DOHH2 (cell line): Measurements from ENCODE around the gene CDAN1.

Experiments
- H3F3A ChIP-seq: fragments of 200-600 bp; sonication (generic), shearing (Covaris generic); 2 replicates; pipeline ENCODE4 v1.6.0; 2016; ENCODE audit warnings: antibody characterized with exemption, mild to moderate bottlenecking; ENCODE audit not compliant: control insufficient read depth, insufficient read depth
- H3K27ac ChIP-seq: fragments of 200-600 bp; sonication (generic); 2 replicates; pipeline ENCODE4 v1.5.1; 2014; ENCODE audit warnings: low read depth, mild to moderate bottlenecking, low read length, moderate library complexity
- H3K27me3 ChIP-seq: fragments of 200-600 bp; sonication (generic); 2 replicates; pipeline ENCODE4 v1.6.1; 2014; ENCODE audit warnings: mild to moderate bottlenecking, low read length, mixed read lengths; ENCODE audit not compliant: control insufficient read depth
- H3K36me3 ChIP-seq: fragments of 200-600 bp; sonication (generic); 2 replicates; pipeline ENCODE4 v1.6.1; 2014; ENCODE audit warnings: mild to moderate bottlenecking, low read length, moderate library complexity, mixed read lengths; ENCODE audit not compliant: control insufficient read depth
- H3K4me1 ChIP-seq: fragments of 200-600 bp; sonication (generic); 2 replicates; pipeline ENCODE4 v1.6.1; 2014; ENCODE audit warnings: mild to moderate bottlenecking, low read length, mixed read lengths; ENCODE audit not compliant: control insufficient read depth
- H3K4me2 ChIP-seq: fragments of 200-600 bp; sonication (generic); 2 replicates; pipeline ENCODE4 v1.6.0; 2014; ENCODE audit warnings: mild to moderate bottlenecking, low read length, moderate library complexity
- H3K4me3 ChIP-seq: fragments of 200-600 bp; sonication (generic); 2 replicates; pipeline ENCODE4 v1.5.1; 2014; ENCODE audit warnings: mild to moderate bottlenecking, low read length, mixed read lengths
- H3K79me2 ChIP-seq: fragments of 200-600 bp; sonication (generic); 2 replicates; pipeline ENCODE4 v1.6.1; 2014; ENCODE audit warnings: mild to moderate bottlenecking, low read length, mixed read lengths; ENCODE audit not compliant: control insufficient read depth
- H3K9me2 ChIP-seq: fragments of 200-600 bp; sonication (generic); replicated peaks from 2 replicates; pipeline ENCODE4 v1.6.1; 2014; ENCODE audit warnings: mild to moderate bottlenecking, low read length, mixed read lengths; ENCODE audit not compliant: control insufficient read depth
- H3K9me3 ChIP-seq: fragments of 200-600 bp; sonication (generic); 2 replicates; pipeline ENCODE4 v1.6.1; 2014; ENCODE audit warnings: antibody characterized with exemption, low read length, mixed read lengths; ENCODE audit not compliant: control insufficient read depth, insufficient read depth
- H4K20me1 ChIP-seq: fragments of 200-600 bp; sonication (generic); 2 replicates; pipeline ENCODE4 v1.6.0; 2014; ENCODE audit warnings: low read depth, mild to moderate bottlenecking, antibody characterized with exemption, low read length, moderate library complexity; ENCODE audit not compliant: control insufficient read depth, insufficient read depth
- CTCF ChIP-seq: fragments of 200-600 bp; sonication (generic); IDR thresholded peaks from one replicate; pipeline ENCODE4 v1.5.1; 2014; ENCODE audit warnings: antibody characterized with exemption, mild to moderate bottlenecking, low read depth, low read length; ENCODE audit not compliant: poor library complexity, severe bottlenecking
- EZH2phosphoT487 ChIP-seq: fragments of 200-600 bp; sonication (generic); IDR thresholded peaks from 2 replicates; pipeline ENCODE4 v1.6.1; 2017; ENCODE audit warnings: borderline replicate concordance, mild to moderate bottlenecking, antibody characterized with exemption, low read length, moderate library complexity, mixed read lengths

The CDAN1 gene

DNA sequence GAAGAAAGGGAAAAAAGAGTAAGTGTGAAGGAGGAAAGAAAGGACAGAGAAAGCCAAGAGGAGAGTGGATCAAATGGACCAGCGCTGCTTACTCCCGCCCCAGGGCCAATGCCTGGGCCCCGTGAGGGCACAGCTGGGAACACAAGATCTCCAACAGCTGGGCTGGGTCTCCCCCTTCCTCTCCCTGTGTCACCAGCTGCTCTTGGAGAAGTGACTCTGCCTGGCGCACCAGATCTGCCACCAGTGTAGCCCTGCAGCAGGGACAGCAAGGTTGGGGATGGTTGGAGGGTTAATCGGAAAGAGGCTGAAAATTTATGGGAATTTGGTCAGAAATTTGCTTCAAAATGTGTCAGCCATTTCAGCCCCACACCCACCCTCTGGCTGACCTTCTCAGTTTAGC lies 8.4 kb downstream of the CDAN1 start:
- no peak overlapping the region for H3K4me2 ChIP-seq
- no peaks in the 10 kb centered on the region for H3K27me3 ChIP-seq
- H3K9me3 ChIP-seq: no peaks in the 10 kb centered on the region
- H3K4me3 ChIP-seq: no peak overlapping the region
- no peaks in the 10 kb centered on the region; the same call in 1 of the 2 replicates for H3F3A ChIP-seq
- H3K36me3 ChIP-seq: peaks cover 82% of the 10 kb centered on the region
- no peak overlapping the region for H3K27ac ChIP-seq
- H3K4me1 ChIP-seq: no peaks in the 10 kb centered on the region
- no peaks in the 10 kb centered on the region for H3K9me2 ChIP-seq
- TF ChIP-seq EZH2phosphoT487 (no peak), CTCF (no peak)
- no peaks in the 10 kb centered on the region for H4K20me1 ChIP-seq
- no peaks in the 10 kb centered on the region for H3K79me2 ChIP-seq

DNA sequence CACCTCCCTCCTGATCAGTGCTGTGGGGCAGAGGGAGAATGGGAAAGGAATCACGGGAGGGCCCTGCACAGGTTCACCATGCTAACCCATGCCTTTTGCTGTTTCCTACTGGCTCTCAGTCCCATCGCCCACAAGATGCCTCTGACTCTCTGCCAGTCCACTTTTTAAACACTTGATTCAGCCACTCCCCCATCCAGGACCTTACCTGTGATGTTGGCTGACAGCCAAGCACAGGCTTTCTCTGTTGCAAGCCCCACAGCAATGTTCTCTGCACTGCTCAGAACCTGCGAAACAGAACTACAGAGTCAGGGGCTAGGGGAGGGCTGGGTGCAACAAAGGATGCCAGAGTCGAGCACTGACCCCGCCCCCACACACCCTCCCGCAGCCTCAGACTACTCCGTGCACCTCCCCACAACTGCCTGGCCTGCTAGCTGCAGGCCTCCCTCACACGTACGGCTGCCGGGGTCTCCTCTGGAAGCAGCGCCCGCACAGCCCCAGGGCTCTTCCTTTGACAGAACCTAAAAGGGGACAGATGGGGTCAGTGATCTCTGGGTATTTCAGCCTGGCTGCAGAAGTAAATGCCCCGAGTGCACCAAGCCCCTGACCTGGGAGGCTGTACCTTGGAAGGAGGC lies 9.1 kb downstream of the CDAN1 start:
- Histone ChIP-seq H3F3A (no peaks in the 10 kb centered on the region; the same call in 1 of the 2 replicates), H3K4me2 (no peak overlapping the region), H3K9me2 (no peaks in the 10 kb centered on the region), H4K20me1 (no peaks in the 10 kb centered on the region), H3K79me2 (no peaks in the 10 kb centered on the region), H3K36me3 (peaks cover 84% of the 10 kb centered on the region), H3K4me1 (no peaks in the 10 kb centered on the region), H3K27ac (no peak overlapping the region), H3K27me3 (no peaks in the 10 kb centered on the region), H3K9me3 (no peaks in the 10 kb centered on the region), H3K4me3 (no peak overlapping the region)
- TF ChIP-seq CTCF: no peak
- no peak for TF ChIP-seq EZH2phosphoT487

GRCh38 chr15:42726114-42726513 lies 10.8 kb downstream of the CDAN1 start:
- Histone ChIP-seq H3K4me3 (no peak overlapping the region), H3F3A (no peaks in the 10 kb centered on the region; the same call in 1 of the 2 replicates), H3K36me3 (peaks cover 66% of the 10 kb centered on the region), H3K79me2 (no peaks in the 10 kb centered on the region), H3K4me2 (no peak overlapping the region), H3K4me1 (no peaks in the 10 kb centered on the region), H3K27me3 (no peaks in the 10 kb centered on the region), H3K9me2 (no peaks in the 10 kb centered on the region), H4K20me1 (no peaks in the 10 kb centered on the region), H3K9me3 (no peaks in the 10 kb centered on the region), H3K27ac (no peak overlapping the region)
- no peak for TF ChIP-seq CTCF
- TF ChIP-seq EZH2phosphoT487: no peak
